ENCODE results near the gene DAPK2.

Gene DAPK2

GRCh38 chr15:63944681-63944955 lies 101.7 kb downstream of the DAPK2 start:
- TF ChIP-seq REST (IDR thresholded peaks at IDR 0.05; ENCODE audit: insufficient read depth in 1 of 2, low read depth in 2 of 2, low read length in 2 of 2), result no peak
- no peak for TF ChIP-seq FOXP2 (optimal IDR thresholded peaks at IDR 0.05; ENCODE audit: borderline replicate concordance, extremely low read depth, extremely low read length, insufficient read depth)
- no peak for TF ChIP-seq POLR2AphosphoS5 (IDR thresholded peaks at IDR 0.05; ENCODE audit: low read depth, low read length)
- TF ChIP-seq TAF1 (IDR thresholded peaks at IDR 0.05; ENCODE audit: borderline replicate concordance, insufficient read depth, low read length), result no peak
- TF ChIP-seq SIN3A (IDR thresholded peaks at IDR 0.05; ENCODE audit: borderline replicate concordance, insufficient read depth, low read length), result no peak

GRCh38 chr15:63943829-63944680 lies 102.2 kb downstream of the DAPK2 start:
- no peak for TF ChIP-seq REST (IDR thresholded peaks at IDR 0.05; ENCODE audit: insufficient read depth in 1 of 2, low read depth in 2 of 2, low read length in 2 of 2)
- no peak for TF ChIP-seq SIN3A (IDR thresholded peaks at IDR 0.05; ENCODE audit: borderline replicate concordance, insufficient read depth, low read length)
- TF ChIP-seq FOXP2 (optimal IDR thresholded peaks at IDR 0.05; ENCODE audit: borderline replicate concordance, extremely low read depth, extremely low read length, insufficient read depth), result no peak
- no peak for TF ChIP-seq TAF1 (IDR thresholded peaks at IDR 0.05; ENCODE audit: borderline replicate concordance, insufficient read depth, low read length)
- TF ChIP-seq POLR2AphosphoS5 (IDR thresholded peaks at IDR 0.05; ENCODE audit: low read depth, low read length), result no peak

- TF ChIP-seq REST (IDR thresholded peaks at IDR 0.05; ENCODE audit: insufficient read depth in 1 of 2, low read depth in 2 of 2, low read length in 2 of 2) (no peak), SIN3A (IDR thresholded peaks at IDR 0.05; ENCODE audit: borderline replicate concordance, insufficient read depth, low read length) (no peak), FOXP2 (optimal IDR thresholded peaks at IDR 0.05; ENCODE audit: borderline replicate concordance, extremely low read depth, extremely low read length, insufficient read depth) (no peak), TAF1 (IDR thresholded peaks at IDR 0.05; ENCODE audit: borderline replicate concordance, insufficient read depth, low read length) (no peak), POLR2AphosphoS5 (IDR thresholded peaks at IDR 0.05; ENCODE audit: low read depth, low read length) (no peak)
These were observed 103.6 kb downstream of the DAPK2 start for GRCh38 chr15:63942486-63943365.

- TF ChIP-seq FOXP2 (optimal IDR thresholded peaks at IDR 0.05; ENCODE audit: borderline replicate concordance, extremely low read depth, extremely low read length, insufficient read depth) (no peak), TAF1 (IDR thresholded peaks at IDR 0.05; ENCODE audit: borderline replicate concordance, insufficient read depth, low read length) (no peak), REST (IDR thresholded peaks at IDR 0.05; ENCODE audit: insufficient read depth in 1 of 2, low read depth in 2 of 2, low read length in 2 of 2) (no peak), POLR2AphosphoS5 (IDR thresholded peaks at IDR 0.05; ENCODE audit: low read depth, low read length) (no peak), SIN3A (IDR thresholded peaks at IDR 0.05; ENCODE audit: borderline replicate concordance, insufficient read depth, low read length) (no peak)
These were observed 104.4 kb downstream of the DAPK2 start for GRCh38 chr15:63941698-63942465.

Measured in PFSK-1 (cell line).